ENCODE data around the gene SYT9. TPM values are rescaled to one million over a fixed set of nuclear protein-coding genes. Genes with fewer than 3 reads are reported as not detected.

The SYT9 gene
- polyA plus RNA-seq, 4 donors, result 0.09 to 0.72 TPM; not detected in 2

DNA sequence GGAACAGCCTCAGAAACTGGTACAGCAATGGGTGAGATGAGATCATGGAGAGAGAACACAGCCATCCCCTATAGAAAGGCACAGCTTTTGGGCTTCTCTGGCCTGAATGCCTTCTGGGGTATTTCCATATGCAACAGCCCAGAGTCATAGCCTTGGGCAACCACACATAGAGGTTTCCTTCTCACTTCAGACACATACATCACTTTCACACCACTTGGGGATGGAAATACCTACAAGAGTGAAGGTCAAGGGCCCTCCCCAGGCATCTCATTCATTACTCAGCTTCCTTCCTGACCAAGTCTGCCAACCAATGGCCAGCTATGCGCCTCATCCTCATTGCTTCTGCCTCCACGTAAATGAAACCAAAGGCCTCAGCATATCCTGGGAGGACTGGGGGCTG is 215.9 kb downstream of the SYT9 start:
- no peak overlapping the region for H3K27ac ChIP-seq (ENCODE audit: low read depth in 1 of 3, low read length in 2 of 3)
- FAIRE-seq (no peak), DNase-seq (no peak)
- no peak overlapping the region for H3K4me3 ChIP-seq (ENCODE audit: low read depth in 1 of 3, low read length in 3 of 3)
- 82 to 88% (median 85%) methylated on average over 2 of the region's 2 CpGs for WGBS, 3 donors
- H3K27me3 ChIP-seq (ENCODE audit: control insufficient read depth in 3 of 3, insufficient read depth in 3 of 3, low read length in 3 of 3), result no peaks in the 10 kb centered on the region
- no peaks in the 10 kb centered on the region for H3K9me3 ChIP-seq (ENCODE audit: control insufficient read depth in 2 of 2, insufficient read depth in 1 of 2, low read depth in 1 of 2, low read length in 1 of 2)
- no peaks in the 10 kb centered on the region for H3K36me3 ChIP-seq (ENCODE audit: control insufficient read depth in 3 of 3, insufficient read depth in 2 of 3, low read depth in 1 of 3, low read length in 3 of 3)
- H3K4me1 ChIP-seq (ENCODE audit: control insufficient read depth in 3 of 3, insufficient read depth in 2 of 3, low read depth in 1 of 3, low read length in 2 of 3), result no peaks in the 10 kb centered on the region

DNA sequence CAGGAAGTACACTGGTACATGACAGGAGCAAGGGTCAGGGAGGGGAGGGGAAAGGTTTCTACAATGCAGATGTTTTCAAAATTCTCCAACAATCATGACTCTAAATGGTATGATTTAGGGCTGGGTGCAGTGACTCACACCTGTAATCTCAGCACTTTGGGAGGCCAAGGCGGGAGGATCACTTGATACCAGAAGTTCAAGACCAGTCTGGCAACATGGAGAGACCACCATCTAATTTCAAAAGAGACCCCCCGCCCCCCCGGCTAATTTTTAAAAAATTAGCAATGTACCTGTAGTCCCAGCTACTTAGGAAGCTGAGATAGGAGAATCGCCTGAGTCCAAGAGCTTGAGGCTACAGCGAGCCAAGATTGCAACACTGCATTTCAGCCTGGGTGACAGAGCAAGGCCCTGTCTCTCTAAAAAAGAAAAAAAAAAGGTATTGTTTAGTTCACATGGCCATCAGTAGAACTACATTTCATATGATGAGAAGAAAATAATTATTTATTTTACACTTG is 217.7 kb downstream of the SYT9 start:
- no peak for FAIRE-seq

DNA sequence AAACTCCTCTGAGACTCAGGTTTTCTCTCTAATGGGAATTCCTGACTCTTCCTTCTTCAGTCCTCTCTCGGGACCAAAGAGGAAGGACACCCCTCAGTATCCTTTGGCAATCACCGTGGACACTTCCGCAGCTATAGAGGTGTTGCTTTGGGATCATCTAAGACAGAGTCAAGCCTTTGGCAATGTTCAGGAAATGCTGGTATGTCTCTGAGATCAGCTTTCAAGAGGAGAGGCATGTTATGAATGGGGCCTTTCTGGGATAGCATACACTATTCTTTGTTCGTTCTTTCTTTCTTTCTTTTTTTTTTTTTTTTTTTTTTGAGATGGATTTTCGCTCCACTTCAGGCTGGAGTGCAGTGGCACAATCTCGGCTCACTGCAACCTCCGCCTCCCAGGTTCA is 219.4 kb downstream of the SYT9 start:
- Histone ChIP-seq H3K27ac (ENCODE audit: low read depth in 1 of 3, low read length in 2 of 3) (no peak overlapping the region), H3K9me3 (ENCODE audit: control insufficient read depth in 2 of 2, insufficient read depth in 1 of 2, low read depth in 1 of 2, low read length in 1 of 2) (no peaks in the 10 kb centered on the region), H3K4me3 (ENCODE audit: low read depth in 1 of 3, low read length in 3 of 3) (no peak overlapping the region), H3K4me1 (ENCODE audit: control insufficient read depth in 3 of 3, insufficient read depth in 2 of 3, low read depth in 1 of 3, low read length in 2 of 3) (no peaks in the 10 kb centered on the region), H3K36me3 (ENCODE audit: control insufficient read depth in 3 of 3, insufficient read depth in 2 of 3, low read depth in 1 of 3, low read length in 3 of 3) (no peaks in the 10 kb centered on the region), H3K27me3 (ENCODE audit: control insufficient read depth in 3 of 3, insufficient read depth in 3 of 3, low read length in 3 of 3) (no peaks in the 10 kb centered on the region)
- DNase-seq (no peak), FAIRE-seq (no peak)
- WGBS, 3 donors, result 86 to 93% (median 90%) methylated on average over 6 to 7 of the region's 7 CpGs

More for the DNA sequence above, 217.7 kb downstream of the SYT9 start:
- no peaks in the 10 kb centered on the region for H3K4me1 ChIP-seq (ENCODE audit: control insufficient read depth in 3 of 3, insufficient read depth in 2 of 3, low read depth in 1 of 3, low read length in 2 of 3)
- H3K4me3 ChIP-seq (ENCODE audit: low read depth in 1 of 3, low read length in 3 of 3), result no peak overlapping the region
- H3K9me3 ChIP-seq (ENCODE audit: control insufficient read depth in 2 of 2, insufficient read depth in 1 of 2, low read depth in 1 of 2, low read length in 1 of 2), result no peaks in the 10 kb centered on the region
- 80 to 92% (median 83%) methylated on average over 5 of the region's 5 CpGs for WGBS, 3 donors
- no peak for DNase-seq
- H3K36me3 ChIP-seq (ENCODE audit: control insufficient read depth in 3 of 3, insufficient read depth in 2 of 3, low read depth in 1 of 3, low read length in 3 of 3), result no peaks in the 10 kb centered on the region
- H3K27me3 ChIP-seq (ENCODE audit: control insufficient read depth in 3 of 3, insufficient read depth in 3 of 3, low read length in 3 of 3), result no peaks in the 10 kb centered on the region
- no peak overlapping the region for H3K27ac ChIP-seq (ENCODE audit: low read depth in 1 of 3, low read length in 2 of 3)

DNA sequence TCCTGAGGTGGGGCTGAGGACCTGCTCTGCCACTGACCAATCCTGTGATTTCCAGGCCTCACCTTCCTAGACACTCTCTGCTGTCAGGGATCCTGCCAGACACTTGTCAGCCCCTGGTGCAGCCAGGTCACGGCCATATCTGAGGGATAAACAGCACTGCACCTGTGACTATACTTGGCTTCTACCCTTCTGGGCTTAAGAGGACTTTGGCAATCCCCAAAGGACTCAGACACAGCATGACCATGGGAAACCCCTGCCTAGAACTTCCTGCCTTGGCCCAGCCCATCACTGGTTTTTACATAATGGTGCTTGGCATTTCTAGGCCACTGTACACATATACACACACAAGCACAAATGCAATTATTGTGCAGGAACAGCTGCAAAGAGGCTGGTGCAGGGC is 222.0 kb downstream of the SYT9 start:
- DNase-seq (no peak), FAIRE-seq (no peak)
- Histone ChIP-seq H3K4me1 (ENCODE audit: control insufficient read depth in 3 of 3, insufficient read depth in 2 of 3, low read depth in 1 of 3, low read length in 2 of 3) (no peaks in the 10 kb centered on the region), H3K27ac (ENCODE audit: low read depth in 1 of 3, low read length in 2 of 3) (no peak overlapping the region), H3K36me3 (ENCODE audit: control insufficient read depth in 3 of 3, insufficient read depth in 2 of 3, low read depth in 1 of 3, low read length in 3 of 3) (no peaks in the 10 kb centered on the region), H3K9me3 (ENCODE audit: control insufficient read depth in 2 of 2, insufficient read depth in 1 of 2, low read depth in 1 of 2, low read length in 1 of 2) (no peaks in the 10 kb centered on the region), H3K4me3 (ENCODE audit: low read depth in 1 of 3, low read length in 3 of 3) (no peak overlapping the region), H3K27me3 (ENCODE audit: control insufficient read depth in 3 of 3, insufficient read depth in 3 of 3, low read length in 3 of 3) (peaks cover 0 to 2% (median 0%) of the 10 kb centered on the region in 3 donors)
- WGBS, 3 donors, result 44 to 83% (median 58%) methylated on average over 1 of the region's 1 CpG

DNA sequence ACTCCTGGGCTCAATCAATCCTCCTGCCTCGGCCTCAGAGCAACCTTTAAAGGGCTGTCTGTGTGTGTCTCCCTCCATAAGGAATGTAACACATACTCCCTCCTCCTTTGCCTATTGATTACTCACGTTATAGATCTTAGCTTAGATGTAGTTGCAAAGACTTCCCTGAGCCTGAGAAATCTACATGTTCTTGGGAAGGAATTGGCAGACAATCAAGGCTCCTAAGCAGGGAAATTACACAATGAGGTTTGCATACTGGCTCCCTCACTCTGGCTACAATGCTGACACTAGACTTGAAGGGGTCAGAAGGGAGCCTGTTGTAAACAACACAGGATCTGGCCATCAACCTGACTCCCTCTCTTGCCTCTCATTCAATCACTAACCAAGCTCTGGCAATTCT is 228.4 kb downstream of the SYT9 start:
- no peaks in the 10 kb centered on the region for H3K4me1 ChIP-seq (ENCODE audit: control insufficient read depth in 3 of 3, insufficient read depth in 2 of 3, low read depth in 1 of 3, low read length in 2 of 3)
- no peaks in the 10 kb centered on the region for H3K36me3 ChIP-seq (ENCODE audit: control insufficient read depth in 3 of 3, insufficient read depth in 2 of 3, low read depth in 1 of 3, low read length in 3 of 3)
- no peak for FAIRE-seq
- no peak overlapping the region for H3K27ac ChIP-seq (ENCODE audit: low read depth in 1 of 3, low read length in 2 of 3)
- no peaks in the 10 kb centered on the region for H3K9me3 ChIP-seq (ENCODE audit: control insufficient read depth in 2 of 2, insufficient read depth in 1 of 2, low read depth in 1 of 2, low read length in 1 of 2)
- no peak overlapping the region for H3K4me3 ChIP-seq (ENCODE audit: low read depth in 1 of 3, low read length in 3 of 3)
- DNase-seq, result no peak
- H3K27me3 ChIP-seq (ENCODE audit: control insufficient read depth in 3 of 3, insufficient read depth in 3 of 3, low read length in 3 of 3), result peaks cover 0 to 2% (median 0%) of the 10 kb centered on the region in 3 donors
- WGBS, 3 donors, result 52 to 56% (median 54%) methylated on average over 2 of the region's 2 CpGs

DNA sequence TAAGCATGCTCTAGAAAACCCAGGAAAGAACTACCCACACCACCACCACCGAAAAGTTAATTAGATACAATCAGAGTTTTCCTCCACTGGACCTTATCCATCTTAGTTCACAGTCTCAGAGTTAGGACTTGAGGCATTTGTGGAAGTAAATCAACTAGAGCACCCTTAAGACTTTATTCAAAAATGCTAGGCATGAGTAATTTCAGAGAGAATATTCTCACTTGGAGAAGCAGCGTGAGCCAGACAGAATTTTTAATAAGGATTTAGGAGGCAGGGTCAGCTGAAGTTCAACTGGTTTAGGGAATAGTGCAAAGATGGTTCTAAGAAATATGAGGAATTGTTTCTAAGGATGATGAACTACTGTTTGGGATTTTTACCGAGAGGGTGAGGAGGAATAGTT is 232.4 kb downstream of the SYT9 start:
- Histone ChIP-seq H3K4me1 (ENCODE audit: control insufficient read depth in 3 of 3, insufficient read depth in 2 of 3, low read depth in 1 of 3, low read length in 2 of 3) (no peaks in the 10 kb centered on the region), H3K36me3 (ENCODE audit: control insufficient read depth in 3 of 3, insufficient read depth in 2 of 3, low read depth in 1 of 3, low read length in 3 of 3) (no peaks in the 10 kb centered on the region), H3K27ac (ENCODE audit: low read depth in 1 of 3, low read length in 2 of 3) (no peak overlapping the region), H3K9me3 (ENCODE audit: control insufficient read depth in 2 of 2, insufficient read depth in 1 of 2, low read depth in 1 of 2, low read length in 1 of 2) (no peaks in the 10 kb centered on the region), H3K4me3 (ENCODE audit: low read depth in 1 of 3, low read length in 3 of 3) (no peak overlapping the region), H3K27me3 (ENCODE audit: control insufficient read depth in 3 of 3, insufficient read depth in 3 of 3, low read length in 3 of 3) (no peaks in the 10 kb centered on the region)
- FAIRE-seq (no peak), DNase-seq (no peak)
- 80 to 88% (median 84%) methylated on average over 3 of the region's 3 CpGs for WGBS, 3 donors

DNA sequence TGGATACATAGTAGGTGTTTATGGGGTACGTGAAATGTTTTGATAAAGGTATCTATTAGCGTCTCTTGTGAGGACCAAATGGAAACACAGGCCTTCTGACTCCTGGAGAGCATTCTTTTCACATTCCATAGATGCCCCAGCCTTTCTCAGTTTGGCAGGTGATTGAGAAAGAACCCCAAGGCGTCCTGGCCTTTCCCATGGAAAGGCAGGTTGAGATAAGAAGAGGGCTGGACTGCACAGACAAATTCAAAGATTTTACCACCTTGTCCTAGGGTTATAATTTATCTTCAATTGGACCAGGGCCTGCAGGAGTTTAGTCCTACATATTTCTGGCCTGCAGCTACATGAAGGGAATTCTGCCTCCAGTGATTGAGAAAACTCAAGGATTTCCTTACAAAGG is 232.9 kb downstream of the SYT9 start:
- 73 to 79% (median 74%) methylated on average over 3 of the region's 3 CpGs for WGBS, 3 donors
- Histone ChIP-seq H3K4me1 (ENCODE audit: control insufficient read depth in 3 of 3, insufficient read depth in 2 of 3, low read depth in 1 of 3, low read length in 2 of 3) (no peaks in the 10 kb centered on the region), H3K27me3 (ENCODE audit: control insufficient read depth in 3 of 3, insufficient read depth in 3 of 3, low read length in 3 of 3) (no peaks in the 10 kb centered on the region), H3K9me3 (ENCODE audit: control insufficient read depth in 2 of 2, insufficient read depth in 1 of 2, low read depth in 1 of 2, low read length in 1 of 2) (no peaks in the 10 kb centered on the region), H3K36me3 (ENCODE audit: control insufficient read depth in 3 of 3, insufficient read depth in 2 of 3, low read depth in 1 of 3, low read length in 3 of 3) (no peaks in the 10 kb centered on the region), H3K4me3 (ENCODE audit: low read depth in 1 of 3, low read length in 3 of 3) (no peak overlapping the region), H3K27ac (ENCODE audit: low read depth in 1 of 3, low read length in 2 of 3) (peak overlapping the region in 1 of 3 donors; percentile 2)
- FAIRE-seq (no peak), DNase-seq (no peak)

DNA sequence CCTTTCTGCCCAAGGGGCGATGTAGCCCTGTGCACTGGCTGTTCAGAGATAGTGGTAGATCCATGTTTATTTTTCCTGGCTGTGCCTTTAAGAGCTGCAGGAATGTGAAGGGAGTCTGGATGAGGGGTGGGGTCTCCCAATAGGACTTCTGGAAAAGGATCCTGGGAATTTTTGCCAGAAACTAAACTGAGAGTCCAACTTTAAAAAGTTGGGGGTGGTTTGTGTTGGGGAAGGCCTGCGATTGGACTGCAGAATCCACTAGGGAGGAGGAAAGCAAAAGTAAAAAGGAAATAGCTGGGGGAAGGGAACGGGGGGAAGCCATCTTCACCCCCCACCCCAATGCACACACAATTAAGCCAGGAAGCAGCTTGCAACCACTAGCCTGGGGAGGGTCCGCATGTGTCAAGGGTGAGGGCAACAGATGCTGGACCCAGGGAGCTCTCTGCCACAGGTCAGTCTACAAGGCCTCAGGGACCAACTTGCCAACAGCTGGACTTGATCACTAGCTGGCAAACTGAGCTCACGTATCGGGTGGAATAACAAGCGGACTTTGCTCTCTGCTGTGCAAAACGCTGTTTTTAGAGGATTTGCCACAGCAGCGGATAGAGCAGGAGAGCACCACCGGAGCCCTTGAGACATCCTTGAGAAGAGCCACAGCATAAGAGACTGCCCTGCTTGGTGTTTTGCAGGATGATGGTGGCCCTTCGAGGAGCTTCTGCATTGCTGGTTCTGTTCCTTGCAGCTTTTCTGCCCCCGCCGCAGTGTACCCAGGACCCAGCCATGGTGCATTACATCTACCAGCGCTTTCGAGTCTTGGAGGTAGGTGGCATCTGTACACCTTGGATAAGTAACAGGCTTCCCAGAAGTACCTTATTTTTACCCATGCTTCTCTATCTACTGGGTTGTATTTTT is 233.7 kb downstream of the SYT9 start, which contains the start of gene OLFML1:
OLFML1 (plus strand) TSS at position 321 of the 912 bp plus-strand sequence; CDS start at position 691, 370 bp downstream.
- Histone ChIP-seq H3K36me3 (ENCODE audit: control insufficient read depth in 3 of 3, insufficient read depth in 2 of 3, low read depth in 1 of 3, low read length in 3 of 3) (no peaks in the 10 kb centered on the region), H3K4me1 (ENCODE audit: control insufficient read depth in 3 of 3, insufficient read depth in 2 of 3, low read depth in 1 of 3, low read length in 2 of 3) (no peaks in the 10 kb centered on the region), H3K27me3 (ENCODE audit: control insufficient read depth in 3 of 3, insufficient read depth in 3 of 3, low read length in 3 of 3) (no peaks in the 10 kb centered on the region), H3K27ac (ENCODE audit: low read depth in 1 of 3, low read length in 2 of 3) (peak within 1 kb of the TSS in 2 of 3 donors; percentile 40 to 50), H3K4me3 (ENCODE audit: low read depth in 1 of 3, low read length in 3 of 3) (peak within 1 kb of the TSS in 2 of 3 donors; percentile 29 to 46), H3K9me3 (ENCODE audit: control insufficient read depth in 2 of 2, insufficient read depth in 1 of 2, low read depth in 1 of 2, low read length in 1 of 2) (no peaks in the 10 kb centered on the region)
- DNase-seq (peak in 1 of 2 donors; percentile 26), FAIRE-seq (no peak)
- WGBS, 3 donors, result 51 to 76% (median 67%) methylated on average over 15 of the region's 15 CpGs

Measured in small intestine (tissue), 7 donors.